Endothelial cell of umbilical vein (primary cell): ENCODE data around the gene LMAN2.

Source experiments
- EZH2 ChIP-seq: IDR thresholded peaks from 2 replicates; pipeline ENCODE4 v1.6.1; 2012; ENCODE audit warnings: borderline replicate concordance, low read depth, mild to moderate bottlenecking, moderate library complexity, low read length, inconsistent platforms; ENCODE audit not compliant: severe bottlenecking
- TF ChIP-seq, protein P1 (sequence below), 2 donors: IDR thresholded peaks; 1 replicate in 1 of 2; 2 replicates in 1 of 2; pipeline ENCODE4 v1.5.1; 2011; ENCODE audit warnings: low read length in 2 of 2, mild to moderate bottlenecking in 2 of 2, moderate library complexity in 2 of 2, control low read depth in 1 of 2, inconsistent platforms in 1 of 2, low read depth in 1 of 2; ENCODE audit not compliant: insufficient read depth in 1 of 2; ENCODE audit errors: extremely low read depth in 1 of 2

DNA sequence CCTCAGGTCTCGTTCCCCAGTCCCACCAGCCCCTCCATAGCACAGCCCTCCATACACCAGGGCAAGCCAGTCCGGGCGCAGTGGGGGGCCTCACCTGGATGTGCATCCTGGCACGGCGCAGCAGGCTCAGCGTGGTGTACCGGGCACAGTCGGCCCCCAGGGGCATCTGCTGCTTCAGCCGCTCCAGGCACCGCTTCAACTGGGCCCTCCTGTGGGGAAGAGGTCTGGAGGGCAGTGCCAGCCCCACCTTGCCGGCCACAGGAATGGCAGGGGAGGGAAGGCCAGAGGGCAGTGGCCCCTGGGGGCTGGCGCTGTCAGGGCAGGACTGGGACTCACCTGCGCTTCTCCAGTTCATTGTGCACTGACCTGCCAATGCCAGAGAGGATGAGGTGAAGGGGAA, 41.1 kb downstream of the LMAN2 start:
- TF ChIP-seq, protein P1, sequence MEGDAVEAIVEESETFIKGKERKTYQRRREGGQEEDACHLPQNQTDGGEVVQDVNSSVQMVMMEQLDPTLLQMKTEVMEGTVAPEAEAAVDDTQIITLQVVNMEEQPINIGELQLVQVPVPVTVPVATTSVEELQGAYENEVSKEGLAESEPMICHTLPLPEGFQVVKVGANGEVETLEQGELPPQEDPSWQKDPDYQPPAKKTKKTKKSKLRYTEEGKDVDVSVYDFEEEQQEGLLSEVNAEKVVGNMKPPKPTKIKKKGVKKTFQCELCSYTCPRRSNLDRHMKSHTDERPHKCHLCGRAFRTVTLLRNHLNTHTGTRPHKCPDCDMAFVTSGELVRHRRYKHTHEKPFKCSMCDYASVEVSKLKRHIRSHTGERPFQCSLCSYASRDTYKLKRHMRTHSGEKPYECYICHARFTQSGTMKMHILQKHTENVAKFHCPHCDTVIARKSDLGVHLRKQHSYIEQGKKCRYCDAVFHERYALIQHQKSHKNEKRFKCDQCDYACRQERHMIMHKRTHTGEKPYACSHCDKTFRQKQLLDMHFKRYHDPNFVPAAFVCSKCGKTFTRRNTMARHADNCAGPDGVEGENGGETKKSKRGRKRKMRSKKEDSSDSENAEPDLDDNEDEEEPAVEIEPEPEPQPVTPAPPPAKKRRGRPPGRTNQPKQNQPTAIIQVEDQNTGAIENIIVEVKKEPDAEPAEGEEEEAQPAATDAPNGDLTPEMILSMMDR (IDR thresholded peaks at IDR 0.05; ENCODE audit: extremely low read depth in 1 of 2, insufficient read depth in 1 of 2, low read depth in 1 of 2, low read length in 2 of 2) = no peak
- no peak for TF ChIP-seq EZH2
